Activated naive CD8-positive, alpha-beta T cell treated with anti-CD3 and anti-CD28 coated beads for 36 hours (primary cell): ENCODE data around the gene C19orf73. TPM values are rescaled to one million over a fixed set of nuclear protein-coding genes. Genes with fewer than 3 reads are reported as not detected.

Experiments
- DNase-seq: peaks from one replicate; pipeline ENCODE4 v3.0.0; 2021
- H3K27ac Mint-ChIP-seq: one replicate; pipeline ENCODE4 v1.8.0; 2022; ENCODE audit warnings: mild to moderate bottlenecking, moderate library complexity, mixed read lengths
- H3K27me3 Mint-ChIP-seq: one replicate; pipeline ENCODE4 v1.8.0; 2022; ENCODE audit warnings: mild to moderate bottlenecking, mixed read lengths
- H3K36me3 Mint-ChIP-seq: one replicate; pipeline ENCODE4 v1.8.0; 2021; ENCODE audit warnings: mild to moderate bottlenecking, mixed read lengths
- H3K4me1 Mint-ChIP-seq: one replicate; pipeline ENCODE4 v1.8.0; 2021; ENCODE audit warnings: mixed read lengths
- H3K4me3 Mint-ChIP-seq: one replicate; pipeline ENCODE4 v1.8.0; 2022; ENCODE audit warnings: mild to moderate bottlenecking, moderate library complexity, mixed read lengths
- H3K9me3 Mint-ChIP-seq: one replicate; pipeline ENCODE4 v1.8.0; 2022; ENCODE audit warnings: mixed read lengths
- total RNA-seq, 2 experiments: library from RNA; stranded (reverse); gene quantifications; one replicate each; pipeline ENCODE4 v1.2.3, GENCODE V29; 2021

Gene C19orf73, protein sequence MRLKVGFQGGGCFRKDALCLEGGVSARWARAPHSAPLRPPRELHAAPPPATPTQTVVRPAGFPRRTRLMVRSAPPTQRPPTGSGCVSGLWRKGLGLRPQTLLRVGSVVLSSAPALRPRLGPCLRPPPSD
- 1 to 10 TPM; 1.0 to 1.3 TPM for total RNA-seq

DNA sequence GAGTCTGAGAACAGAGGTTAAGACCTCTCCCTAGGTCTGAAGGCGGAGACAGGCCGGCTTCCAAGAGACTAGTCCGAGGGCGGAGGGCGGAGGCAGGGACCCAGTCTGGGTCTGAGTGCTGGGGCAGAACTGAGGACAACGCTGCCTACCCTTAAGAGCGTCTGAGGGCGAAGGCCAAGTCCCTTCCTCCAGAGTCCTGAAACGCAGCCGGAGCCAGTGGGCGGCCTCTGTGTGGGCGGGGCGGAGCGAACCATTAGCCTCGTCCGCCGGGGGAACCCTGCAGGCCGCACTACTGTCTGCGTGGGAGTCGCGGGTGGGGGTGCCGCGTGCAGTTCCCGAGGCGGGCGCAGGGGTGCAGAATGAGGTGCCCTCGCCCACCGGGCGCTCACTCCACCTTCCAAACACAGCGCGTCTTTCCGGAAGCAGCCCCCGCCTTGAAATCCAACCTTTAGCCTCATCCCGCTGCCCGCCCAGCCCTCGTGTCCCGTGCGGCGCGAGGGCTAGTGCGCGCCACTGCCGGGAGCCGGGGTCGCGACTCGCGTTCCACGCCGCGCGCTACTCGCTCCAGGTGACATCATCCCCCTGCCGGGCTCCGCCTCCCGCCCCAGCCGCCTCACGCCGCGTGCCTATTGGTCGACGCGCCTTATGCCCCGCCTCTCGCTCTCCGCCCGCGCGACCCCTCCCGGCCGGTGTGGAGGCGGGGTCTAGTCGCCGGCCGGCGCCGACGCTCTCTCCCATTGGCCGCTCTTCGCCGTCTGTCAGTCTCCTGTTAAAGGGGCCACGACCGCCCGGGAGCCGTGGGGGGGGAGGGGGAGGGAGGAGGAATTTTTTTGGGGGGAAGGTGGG, at the start of gene C19orf73:
C19orf73 (minus strand) TSS at position 579 of the 846 bp plus-strand sequence; CDS start at position 458, 121 bp downstream.
- Mint-ChIP-seq H3K4me3 (peak within 1 kb of the TSS; percentile 91), H3K9me3 (no peaks in the 10 kb centered on the region), H3K27me3 (peaks cover 16% of the 10 kb centered on the region), H3K27ac (peak within 1 kb of the TSS; percentile 92), H3K36me3 (peaks cover 4% of the 10 kb centered on the region), H3K4me1 (peaks cover 24% of the 10 kb centered on the region)
- DNase-seq = peak; percentile 98

DNA sequence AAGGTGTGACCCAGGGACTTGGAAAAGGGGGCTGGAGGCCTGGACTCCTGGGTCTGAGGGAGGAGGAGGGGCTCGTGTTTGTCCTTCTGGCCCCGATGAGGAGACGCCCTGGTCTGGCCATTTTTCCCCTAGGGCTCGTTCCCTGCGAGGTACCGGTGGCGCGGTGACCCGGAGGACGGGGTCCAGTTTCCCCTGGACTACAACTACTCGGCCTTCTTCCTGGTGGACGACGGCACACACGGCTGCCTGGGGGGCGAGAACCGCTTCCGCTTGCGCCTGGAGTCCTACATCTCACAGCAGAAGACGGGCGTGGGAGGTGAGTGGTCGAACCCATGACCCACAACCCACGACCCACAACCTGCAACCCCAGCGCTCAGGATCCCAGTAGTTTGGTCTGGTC, 49.5 kb upstream of the C19orf73 start:
- H3K4me3 Mint-ChIP-seq = no peak overlapping the region
- H3K27me3 Mint-ChIP-seq = peaks cover 19% of the 10 kb centered on the region
- H3K9me3 Mint-ChIP-seq = no peaks in the 10 kb centered on the region
- H3K4me1 Mint-ChIP-seq = no peaks in the 10 kb centered on the region
- no peak overlapping the region for H3K27ac Mint-ChIP-seq
- DNase-seq = no peak
- no peaks in the 10 kb centered on the region for H3K36me3 Mint-ChIP-seq

DNA sequence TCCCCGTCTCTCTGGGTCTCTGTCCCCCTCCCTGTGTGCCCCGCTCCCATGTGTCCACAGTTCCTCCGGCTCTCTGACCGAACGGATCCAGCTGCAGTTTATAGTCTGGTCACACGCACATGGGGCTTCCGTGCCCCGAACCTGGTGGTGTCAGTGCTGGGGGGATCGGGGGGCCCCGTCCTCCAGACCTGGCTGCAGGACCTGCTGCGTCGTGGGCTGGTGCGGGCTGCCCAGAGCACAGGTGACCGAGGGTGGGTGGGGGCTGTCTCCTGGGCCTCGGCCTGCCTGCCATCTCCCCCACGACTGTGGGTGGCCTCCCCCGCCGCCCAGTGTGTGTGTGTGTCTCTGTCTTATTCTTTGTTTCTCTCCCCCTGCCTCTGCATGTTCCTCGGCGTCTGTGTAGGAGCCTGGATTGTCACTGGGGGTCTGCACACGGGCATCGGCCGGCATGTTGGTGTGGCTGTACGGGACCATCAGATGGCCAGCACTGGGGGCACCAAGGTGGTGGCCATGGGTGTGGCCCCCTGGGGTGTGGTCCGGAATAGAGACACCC, 49.0 kb upstream of the C19orf73 start:
- H3K4me1 Mint-ChIP-seq = no peaks in the 10 kb centered on the region
- H3K4me3 Mint-ChIP-seq = no peak overlapping the region
- DNase-seq = no peak
- peaks cover 19% of the 10 kb centered on the region for H3K27me3 Mint-ChIP-seq
- no peaks in the 10 kb centered on the region for H3K9me3 Mint-ChIP-seq
- no peaks in the 10 kb centered on the region for H3K36me3 Mint-ChIP-seq
- H3K27ac Mint-ChIP-seq = no peak overlapping the region

DNA sequence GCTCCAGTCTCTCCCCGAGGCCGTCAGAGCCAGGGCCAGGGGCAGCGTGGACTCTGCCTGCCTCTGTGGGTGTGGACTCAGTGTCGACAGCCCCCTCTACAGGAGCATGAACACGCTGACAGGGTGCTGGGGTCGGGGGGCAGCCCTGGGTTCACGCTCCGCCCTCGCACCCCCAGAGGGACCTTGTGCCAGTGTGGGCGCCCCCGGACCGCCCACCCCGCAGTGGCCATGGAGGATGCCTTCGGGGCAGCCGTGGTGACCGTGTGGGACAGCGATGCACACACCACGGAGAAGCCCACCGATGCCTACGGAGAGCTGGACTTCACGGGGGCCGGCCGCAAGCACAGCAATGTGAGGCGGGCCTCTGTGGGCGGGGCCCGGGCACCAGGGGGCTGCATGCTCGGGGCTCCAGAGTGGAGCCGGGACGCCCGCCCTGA, 46.9 kb upstream of the C19orf73 start:
- Mint-ChIP-seq H3K27ac (no peak overlapping the region), H3K4me3 (no peak overlapping the region), H3K9me3 (no peaks in the 10 kb centered on the region), H3K27me3 (peaks cover 22% of the 10 kb centered on the region), H3K4me1 (no peaks in the 10 kb centered on the region), H3K36me3 (no peaks in the 10 kb centered on the region)
- no peak for DNase-seq

DNA sequence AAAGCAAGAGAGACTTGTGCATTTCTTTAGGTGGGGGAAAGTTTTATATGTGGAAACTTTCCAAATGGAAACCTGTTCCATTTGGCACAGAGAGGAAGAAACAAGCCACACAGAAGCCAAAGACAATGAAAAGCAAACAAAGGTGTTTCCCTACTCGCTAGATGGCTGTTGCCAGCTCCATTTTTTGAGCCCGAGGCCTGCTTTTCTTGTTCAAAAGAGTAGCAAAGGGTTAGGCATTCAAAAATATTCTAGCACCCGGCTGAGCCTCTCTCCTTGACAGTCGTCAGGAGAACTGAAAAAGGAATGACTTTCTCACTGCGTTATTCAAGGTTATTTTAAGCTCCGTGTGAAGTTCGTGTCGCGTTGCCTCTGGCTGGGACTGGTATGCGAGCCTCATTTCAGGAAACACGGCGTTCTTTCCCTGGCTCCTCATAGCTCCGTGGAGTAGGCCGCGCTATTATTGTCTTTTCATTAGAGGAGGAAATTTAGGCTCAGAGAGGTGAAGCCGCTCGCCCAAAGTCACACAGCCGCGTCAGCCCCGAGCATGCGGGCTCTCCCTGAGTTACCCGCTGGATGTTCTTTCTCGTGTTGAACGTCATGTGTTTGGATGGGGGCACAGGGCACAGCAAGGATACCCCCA, 46.3 kb upstream of the C19orf73 start:
- Mint-ChIP-seq H3K9me3 (no peaks in the 10 kb centered on the region), H3K4me1 (no peaks in the 10 kb centered on the region), H3K36me3 (no peaks in the 10 kb centered on the region), H3K27ac (no peak overlapping the region), H3K27me3 (peaks cover 23% of the 10 kb centered on the region), H3K4me3 (no peak overlapping the region)
- DNase-seq = no peak

DNA sequence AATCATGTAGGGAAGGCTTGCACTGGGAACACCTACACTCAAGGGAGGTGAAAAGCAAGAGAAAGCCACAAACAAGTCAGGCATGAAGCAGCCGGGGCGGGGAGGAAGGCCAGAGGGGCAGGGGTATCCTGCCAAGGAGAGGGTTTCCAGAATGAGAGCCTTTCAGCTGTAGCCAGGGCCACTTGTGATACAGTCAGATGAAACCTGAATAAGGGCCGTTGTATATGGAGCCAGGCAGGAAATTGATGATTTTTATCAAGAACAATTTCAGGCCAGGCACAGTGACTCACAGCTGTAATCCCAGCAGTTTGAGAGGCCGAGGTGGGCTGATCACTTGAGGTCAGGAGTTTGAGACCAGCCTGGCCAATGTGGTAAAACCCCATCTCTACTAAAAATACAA, 43.0 kb upstream of the C19orf73 start:
- Mint-ChIP-seq H3K27me3 (peaks cover 54% of the 10 kb centered on the region), H3K27ac (no peak overlapping the region), H3K4me1 (peaks cover 4% of the 10 kb centered on the region), H3K36me3 (no peaks in the 10 kb centered on the region), H3K9me3 (no peaks in the 10 kb centered on the region), H3K4me3 (no peak overlapping the region)
- no peak for DNase-seq

DNA sequence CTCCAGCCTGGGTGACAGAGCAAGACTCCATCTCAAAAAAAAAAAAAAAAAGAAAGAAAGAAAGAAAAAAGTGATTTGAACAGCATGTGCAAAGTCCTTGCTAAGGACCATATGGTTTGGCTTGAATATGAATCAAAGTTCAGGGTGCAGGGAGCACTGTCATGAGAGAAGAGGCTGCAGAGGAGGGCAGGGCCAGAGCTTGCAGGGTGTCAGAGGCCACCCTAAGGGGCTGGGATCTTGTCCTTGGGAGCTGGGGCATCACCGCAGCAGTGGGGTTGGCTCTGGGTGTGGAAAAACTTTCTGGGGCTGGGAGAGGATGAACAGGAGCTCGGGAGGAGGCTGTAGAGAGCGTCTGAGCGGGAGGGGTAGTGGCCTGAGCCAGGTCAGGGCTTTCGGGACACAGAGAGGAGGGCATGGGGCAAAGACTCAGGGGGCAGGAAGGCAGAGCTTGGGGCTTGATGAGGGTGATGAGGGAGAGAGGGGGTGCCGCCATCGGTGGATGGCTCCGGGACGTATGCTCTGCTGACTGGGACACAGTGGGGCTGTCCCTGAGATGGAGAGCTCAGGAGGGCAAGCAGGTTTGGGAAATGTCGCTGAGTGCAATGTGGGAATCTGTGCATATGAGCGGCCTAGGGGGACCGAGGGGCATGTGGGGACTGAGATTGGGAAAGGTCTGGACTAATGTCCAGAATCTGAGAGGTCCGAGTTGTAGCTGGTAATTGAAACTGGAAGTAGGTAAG, 41.7 kb upstream of the C19orf73 start:
- Mint-ChIP-seq H3K27ac (no peak overlapping the region), H3K36me3 (no peaks in the 10 kb centered on the region), H3K4me3 (no peak overlapping the region), H3K27me3 (peaks cover 56% of the 10 kb centered on the region), H3K4me1 (peaks cover 4% of the 10 kb centered on the region), H3K9me3 (no peaks in the 10 kb centered on the region)
- no peak for DNase-seq

DNA sequence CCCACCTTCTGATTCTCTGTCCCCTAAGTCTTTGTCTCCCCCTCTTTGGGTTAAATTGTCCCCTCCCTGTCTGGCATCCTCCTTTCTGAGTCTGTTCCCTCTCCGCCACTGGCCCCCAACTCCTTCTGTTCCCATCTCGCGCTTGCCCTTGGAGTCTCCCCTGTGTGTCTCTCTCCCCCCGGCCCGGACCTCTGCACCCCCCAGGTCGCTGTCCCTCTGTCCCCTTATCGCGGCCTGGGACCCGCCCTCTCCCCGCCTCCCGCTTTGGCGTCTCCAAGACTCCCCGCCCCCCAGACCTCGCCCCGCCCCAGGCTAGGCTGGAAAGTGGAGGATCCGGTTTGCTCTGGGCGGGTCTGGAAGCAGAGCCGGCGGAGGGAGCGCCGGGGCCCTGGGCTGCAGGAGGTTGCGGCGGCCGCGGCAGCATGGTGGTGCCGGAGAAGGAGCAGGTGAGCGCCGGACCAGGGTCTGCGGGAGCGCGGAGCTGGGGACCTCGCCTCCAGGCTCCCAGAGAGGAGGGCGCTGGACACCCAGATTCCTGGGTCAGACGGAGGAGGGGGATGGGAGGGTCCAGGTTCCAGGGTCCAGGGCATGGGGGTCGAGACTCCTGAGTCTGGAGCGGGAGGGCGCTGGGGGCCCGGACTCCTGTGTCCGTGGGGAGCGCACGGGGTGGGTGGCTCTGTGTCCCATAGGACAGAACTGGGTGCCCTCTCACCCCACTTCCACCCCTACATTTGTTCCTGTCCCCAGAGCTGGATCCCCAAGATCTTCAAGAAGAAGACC, 38.7 kb upstream of the C19orf73 start, which contains the start of gene TRPM4:
TRPM4 (plus strand) TSS at position 348 of the 780 bp plus-strand sequence; CDS start at position 423, 75 bp downstream.
- H3K27me3 Mint-ChIP-seq = peaks cover 81% of the 10 kb centered on the region
- H3K36me3 Mint-ChIP-seq = no peaks in the 10 kb centered on the region
- peak; percentile 60 for DNase-seq
- H3K9me3 Mint-ChIP-seq = no peaks in the 10 kb centered on the region
- peaks cover 4% of the 10 kb centered on the region for H3K4me1 Mint-ChIP-seq
- no peak within 1 kb of the TSS for H3K27ac Mint-ChIP-seq
- peak within 1 kb of the TSS; percentile 46 for H3K4me3 Mint-ChIP-seq

DNA sequence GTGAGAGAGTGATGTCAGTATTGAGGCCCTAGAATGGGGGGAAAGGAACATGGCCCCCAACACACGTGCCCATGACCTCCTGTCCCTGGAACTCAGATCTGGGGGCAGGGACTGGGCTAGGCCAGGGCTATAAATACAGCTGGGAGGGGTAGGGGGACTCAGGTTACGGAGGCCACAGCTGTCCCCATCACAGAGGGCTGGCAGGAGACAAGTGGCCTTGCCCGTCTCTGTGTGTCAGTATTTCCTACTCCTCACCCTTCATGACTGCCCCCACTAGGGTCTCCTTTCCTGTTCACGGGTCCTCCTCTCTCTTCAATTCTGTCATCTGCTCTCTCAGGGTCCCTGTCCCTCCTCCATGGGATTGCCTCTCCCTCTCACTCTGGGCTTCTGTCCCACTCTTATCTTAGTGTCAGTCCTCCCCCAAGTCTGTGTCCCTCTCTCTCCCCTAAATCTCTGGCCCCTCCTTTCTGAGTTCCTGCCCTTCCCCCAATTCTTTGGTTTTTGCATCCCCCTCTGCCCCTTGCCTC, 36.9 kb upstream of the C19orf73 start:
- no peaks in the 10 kb centered on the region for H3K36me3 Mint-ChIP-seq
- DNase-seq = no peak
- H3K9me3 Mint-ChIP-seq = peaks cover 2% of the 10 kb centered on the region
- H3K4me1 Mint-ChIP-seq = peaks cover 8% of the 10 kb centered on the region
- H3K27ac Mint-ChIP-seq = no peak overlapping the region
- H3K27me3 Mint-ChIP-seq = peaks cover 94% of the 10 kb centered on the region
- no peak overlapping the region for H3K4me3 Mint-ChIP-seq

DNA sequence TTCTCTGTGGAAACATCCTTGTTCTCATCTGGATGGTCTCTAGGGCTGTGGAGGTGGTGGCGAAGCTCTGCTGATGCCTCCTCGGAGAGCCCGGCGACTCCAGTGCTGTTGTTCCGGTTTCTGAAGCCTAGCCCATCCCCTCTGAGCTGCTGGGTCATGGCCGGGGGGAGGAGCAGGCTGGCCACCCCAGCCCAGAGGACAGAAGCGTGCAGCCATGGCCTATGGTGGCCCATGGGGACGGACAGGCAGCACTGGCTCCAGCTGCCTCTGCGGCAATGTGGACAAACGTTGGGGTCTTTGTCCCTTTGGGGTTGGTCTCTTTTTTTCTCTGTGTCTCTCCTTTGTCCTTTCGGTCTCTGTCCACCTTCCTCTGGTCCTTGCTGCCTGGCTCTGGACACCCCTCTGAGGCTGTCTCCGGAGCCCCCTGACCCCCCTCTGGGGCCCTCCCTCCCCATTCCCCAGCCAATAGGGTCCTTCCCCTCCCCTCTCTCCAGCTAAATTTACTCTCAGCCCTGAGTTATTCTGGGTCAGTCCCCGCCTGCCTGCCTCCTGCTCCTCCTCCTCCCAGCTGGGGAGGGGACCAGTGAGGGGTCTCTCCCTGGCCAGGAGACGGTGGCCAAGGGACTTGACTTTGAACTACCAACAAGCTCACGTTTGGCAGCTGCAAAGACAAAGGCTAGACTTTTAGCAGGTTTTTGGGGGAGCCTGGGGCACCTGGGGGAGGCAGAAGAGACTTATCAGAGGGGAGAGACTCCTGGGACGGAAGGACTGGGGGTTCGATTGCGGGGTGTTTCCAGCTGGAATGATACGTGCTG, 36.3 kb upstream of the C19orf73 start, which contains the start of gene HRC:
HRC (minus strand) TSS at position 392 of the 815 bp plus-strand sequence; CDS start at position 233, 159 bp downstream.
- no peak for DNase-seq
- peaks cover 8% of the 10 kb centered on the region for H3K4me1 Mint-ChIP-seq
- H3K27ac Mint-ChIP-seq = no peak within 1 kb of the TSS
- peaks cover 92% of the 10 kb centered on the region for H3K27me3 Mint-ChIP-seq
- peaks cover 2% of the 10 kb centered on the region for H3K9me3 Mint-ChIP-seq
- peaks cover 2% of the 10 kb centered on the region for H3K36me3 Mint-ChIP-seq
- no peak within 1 kb of the TSS for H3K4me3 Mint-ChIP-seq

DNA sequence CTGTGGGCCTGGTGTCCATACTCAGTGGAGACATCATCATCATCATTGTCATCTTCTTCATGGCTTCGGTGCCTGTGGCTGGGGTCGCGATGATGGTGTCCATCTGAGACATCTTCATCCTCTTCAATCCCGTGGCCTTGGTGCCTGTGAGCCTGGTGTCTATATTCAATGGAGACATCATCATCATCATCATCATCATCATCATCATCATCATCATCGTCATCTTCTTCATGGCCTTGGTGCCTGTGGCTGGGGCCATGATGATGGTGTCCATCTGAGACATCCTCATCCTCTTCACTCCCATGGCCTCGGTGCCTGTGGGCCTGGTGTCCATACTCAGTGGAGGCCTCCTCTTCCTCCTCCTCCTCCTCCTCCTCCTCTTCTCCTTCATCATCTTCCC, 35.3 kb upstream of the C19orf73 start:
- Mint-ChIP-seq H3K4me3 (no peak overlapping the region), H3K27me3 (peaks cover 93% of the 10 kb centered on the region), H3K9me3 (peaks cover 2% of the 10 kb centered on the region), H3K36me3 (peaks cover 2% of the 10 kb centered on the region), H3K4me1 (peaks cover 13% of the 10 kb centered on the region), H3K27ac (no peak overlapping the region)
- DNase-seq = no peak

DNA sequence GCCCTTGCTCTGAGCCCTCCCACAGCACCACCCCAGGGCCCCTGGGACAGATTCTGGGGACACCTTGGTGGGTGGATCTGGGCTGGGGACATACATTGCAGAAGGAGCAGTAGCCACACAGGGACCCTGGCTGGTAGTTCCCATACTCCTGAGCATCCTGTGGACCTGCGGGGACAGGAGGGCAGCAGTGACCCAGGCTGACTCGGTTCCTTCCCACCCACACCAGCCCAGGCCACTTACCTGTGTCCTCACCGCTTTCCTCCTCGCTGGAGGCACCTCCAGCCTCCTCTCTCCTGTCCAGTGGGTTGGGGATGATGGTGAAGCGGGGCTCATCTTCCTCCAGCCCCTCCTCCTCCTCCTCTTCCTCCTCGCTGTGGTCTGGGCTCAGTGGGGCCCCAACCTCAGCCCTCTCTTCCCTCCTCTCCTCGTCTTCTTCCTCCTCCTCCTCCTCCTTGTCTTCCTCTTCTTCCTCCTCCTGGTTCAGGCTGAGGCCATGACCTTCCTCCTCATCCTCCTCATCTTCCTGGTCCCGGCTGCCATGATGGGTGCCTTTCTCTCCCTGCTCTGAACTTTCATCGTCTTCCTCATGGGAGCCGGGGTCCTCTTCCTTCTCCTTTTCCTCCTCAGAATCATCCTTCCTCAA, 34.3 kb upstream of the C19orf73 start:
- peaks cover 15% of the 10 kb centered on the region for H3K4me1 Mint-ChIP-seq
- no peak overlapping the region for H3K4me3 Mint-ChIP-seq
- H3K27me3 Mint-ChIP-seq = peaks cover 93% of the 10 kb centered on the region
- peaks cover 2% of the 10 kb centered on the region for H3K9me3 Mint-ChIP-seq
- peaks cover 3% of the 10 kb centered on the region for H3K36me3 Mint-ChIP-seq
- DNase-seq = no peak
- no peak overlapping the region for H3K27ac Mint-ChIP-seq

DNA sequence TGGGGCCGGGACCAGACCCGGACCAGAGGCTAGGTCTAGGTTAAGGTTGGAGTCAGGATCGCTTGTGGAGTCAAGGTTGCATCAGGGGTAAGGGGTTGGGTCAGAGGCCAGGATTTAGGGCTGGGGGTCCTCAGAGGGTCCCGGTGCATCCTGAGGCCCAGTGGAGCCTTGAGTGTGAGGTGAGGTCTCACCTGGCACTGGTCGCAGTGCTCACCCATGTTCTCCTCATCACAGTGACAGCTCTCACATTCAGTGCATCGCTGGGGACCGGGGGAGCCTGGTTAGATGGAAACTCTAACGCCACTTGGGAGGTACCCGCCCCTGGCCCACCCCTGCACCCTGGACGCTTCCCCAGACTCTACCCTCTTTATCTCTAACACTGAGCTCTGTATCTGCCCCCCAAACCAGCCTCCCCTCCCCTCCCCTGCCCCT, 33.2 kb upstream of the C19orf73 start:
- H3K4me3 Mint-ChIP-seq = no peak overlapping the region
- peaks cover 93% of the 10 kb centered on the region for H3K27me3 Mint-ChIP-seq
- DNase-seq = no peak
- H3K27ac Mint-ChIP-seq = no peak overlapping the region
- H3K9me3 Mint-ChIP-seq = peaks cover 2% of the 10 kb centered on the region
- peaks cover 14% of the 10 kb centered on the region for H3K4me1 Mint-ChIP-seq
- peaks cover 3% of the 10 kb centered on the region for H3K36me3 Mint-ChIP-seq
